Esophagus squamous epithelium (tissue), 5 donors: ENCODE data around the gene CPT1A. TPM values are rescaled to one million over a fixed set of nuclear protein-coding genes. Genes with fewer than 3 reads are reported as not detected.

Experiments used
- DNase-seq: peaks from one replicate; lab custom pipeline; 2025; lab: John Stamatoyannopoulos, UW
- H3K27ac ChIP-seq, 4 donors: fragments of 200-600 bp; sonication (generic); one replicate each; pipeline ENCODE4 v1.5.1; 2016 to 2019; ENCODE audit warnings: mild to moderate bottlenecking in 1 of 4
- H3K27me3 ChIP-seq, 4 donors: fragments of 200-600 bp; sonication (generic); 1 replicate in 3 of 4; 2 replicates in 1 of 4; pipeline versions ENCODE4 v1.5.1 to v1.6.0; 2017 to 2021; ENCODE audit warnings: antibody characterized with exemption in 1 of 4
- H3K36me3 ChIP-seq, 3 donors: fragments of 200-600 bp; sonication (generic); one replicate each; pipeline ENCODE4 v1.5.1; 2016 to 2019
- H3K4me1 ChIP-seq, 3 donors: fragments of 200-600 bp; sonication (generic); one replicate each; pipeline ENCODE4 v1.5.1; 2017 to 2019
- H3K4me3 ChIP-seq, 4 donors: fragments of 200-600 bp; sonication (generic); 1 replicate in 3 of 4; 2 replicates in 1 of 4; pipeline ENCODE4 v1.5.1; 2016 to 2019; ENCODE audit warnings: mild to moderate bottlenecking in 2 of 4, moderate library complexity in 1 of 4
- H3K9me3 ChIP-seq, 3 donors: fragments of 200-600 bp; sonication (generic); one replicate each; pipeline ENCODE4 v1.5.1; 2016 to 2019
- CTCF ChIP-seq, 6 experiments: fragments of 450-650 bp in 4 of 6; fragments of 200-600 bp in 2 of 6; sonication (generic) in 2 of 6; IDR thresholded peaks; one replicate each; pipeline ENCODE4 v1.5.1; 2016 to 2019; ENCODE audit warnings: antibody characterized with exemption in 6 of 6, mild to moderate bottlenecking in 4 of 6, moderate library complexity in 4 of 6
- POLR2A ChIP-seq, 4 donors: fragments of 450-650 bp; IDR thresholded peaks; one replicate each; pipeline ENCODE4 v1.6.1; 2017; ENCODE audit warnings: antibody characterized with exemption in 4 of 4, mild to moderate bottlenecking in 4 of 4, moderate library complexity in 3 of 4
- WGBS, 2 donors: methylation state at CpG; one replicate each; pipeline ENCODE4 v1.1.5; 2018; 5-methylcytosine and 5-hydroxymethylcytosine counted together
- intact Hi-C: fragments of 100-400 bp; cut with DNase I; formaldehyde crosslinking; loops from one replicate; pipeline ENCODE4 v1.15.0; 2022
- total RNA-seq, 4 donors: library from RNA; depleted of rRNA; stranded (reverse); fragments of >200 nt; gene quantifications; one replicate each; pipeline ENCODE4 v1.1.0, GENCODE V29; 2016
- donor health status: DM: yes; HTN: yes; CAD: no.

Gene CPT1A
- total RNA-seq, 4 donors from 2014 or later: 14.7 to 56.1 (median 27.6) TPM

- Histone ChIP-seq H3K36me3 (peaks cover 0 to 4% (median 0%) of the 10 kb centered on the region in 3 donors), H3K4me1 (peaks cover 33 to 91% (median 69%) of the 10 kb centered on the region in 3 donors), H3K9me3 (no peaks in the 10 kb centered on the region), H3K4me3 (peak overlapping the region in 3 of 4 donors; percentile 89 to 98 (median 91)), H3K27me3 (no peaks in the 10 kb centered on the region), H3K27ac (peak overlapping the region; percentile 89 to 99 (median 96))
- intact Hi-C loops: no loop called here
- 65 to 70% methylated on average over 12 of the region's 17 CpGs for WGBS, 2 donors
- no peak for TF ChIP-seq POLR2A (IDR thresholded peaks at IDR 0.05)
- TF ChIP-seq CTCF (IDR thresholded peaks at IDR 0.05): no peak
- no peak for DNase-seq
These were observed 3.8 kb downstream of the CPT1A start for GRCh38 chr11:68837583-68838571.

DNA sequence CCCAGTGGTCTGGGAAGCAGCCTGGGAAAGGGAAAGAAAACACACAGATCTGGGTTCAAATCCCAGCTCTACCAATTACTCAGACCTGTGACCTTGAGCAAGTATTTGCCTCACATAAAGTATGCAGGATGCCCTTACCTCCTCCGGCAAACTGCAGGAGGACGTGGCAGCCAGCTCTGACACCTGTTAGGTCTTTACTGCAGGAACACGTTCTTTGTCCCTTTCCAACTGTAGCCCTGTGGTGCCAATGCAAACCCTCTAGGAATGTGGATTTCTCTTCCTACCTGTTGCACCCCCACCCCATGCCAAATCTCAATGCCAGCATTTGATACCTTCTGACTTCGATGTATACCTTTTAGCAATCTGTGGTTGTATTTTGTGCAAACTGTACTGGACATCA lies 6.0 kb downstream of the CPT1A start:
- H3K36me3 ChIP-seq: peaks cover 0 to 4% (median 0%) of the 10 kb centered on the region in 3 donors
- no peaks in the 10 kb centered on the region for H3K27me3 ChIP-seq
- H3K27ac ChIP-seq: peak overlapping the region in 3 of 4 donors; percentile 53 to 96 (median 95)
- TF ChIP-seq CTCF (IDR thresholded peaks at IDR 0.05): no peak
- no peak for TF ChIP-seq POLR2A (IDR thresholded peaks at IDR 0.05)
- no peaks in the 10 kb centered on the region for H3K9me3 ChIP-seq
- WGBS, 2 donors: 87 to 89% methylated on average over 4 of the region's 4 CpGs
- no peak for DNase-seq
- H3K4me3 ChIP-seq: no peak overlapping the region
- peaks cover 27 to 94% (median 73%) of the 10 kb centered on the region in 3 donors for H3K4me1 ChIP-seq
- intact Hi-C loops: no loop called here

GRCh38 chr11:68835328-68835727 lies 6.4 kb downstream of the CPT1A start:
- Histone ChIP-seq H3K27ac (peak overlapping the region in 3 of 4 donors; percentile 53 to 96 (median 95)), H3K9me3 (no peaks in the 10 kb centered on the region), H3K27me3 (no peaks in the 10 kb centered on the region), H3K4me3 (no peak overlapping the region), H3K36me3 (peaks cover 0 to 5% (median 2%) of the 10 kb centered on the region in 3 donors), H3K4me1 (peaks cover 27 to 90% (median 77%) of the 10 kb centered on the region in 3 donors)
- no peak for DNase-seq
- TF ChIP-seq POLR2A (IDR thresholded peaks at IDR 0.05) (no peak), CTCF (IDR thresholded peaks at IDR 0.05) (no peak)
- intact Hi-C loops: no loop called here
- 73 to 77% methylated on average over 4 to 5 of the region's 5 CpGs for WGBS, 2 donors

DNA sequence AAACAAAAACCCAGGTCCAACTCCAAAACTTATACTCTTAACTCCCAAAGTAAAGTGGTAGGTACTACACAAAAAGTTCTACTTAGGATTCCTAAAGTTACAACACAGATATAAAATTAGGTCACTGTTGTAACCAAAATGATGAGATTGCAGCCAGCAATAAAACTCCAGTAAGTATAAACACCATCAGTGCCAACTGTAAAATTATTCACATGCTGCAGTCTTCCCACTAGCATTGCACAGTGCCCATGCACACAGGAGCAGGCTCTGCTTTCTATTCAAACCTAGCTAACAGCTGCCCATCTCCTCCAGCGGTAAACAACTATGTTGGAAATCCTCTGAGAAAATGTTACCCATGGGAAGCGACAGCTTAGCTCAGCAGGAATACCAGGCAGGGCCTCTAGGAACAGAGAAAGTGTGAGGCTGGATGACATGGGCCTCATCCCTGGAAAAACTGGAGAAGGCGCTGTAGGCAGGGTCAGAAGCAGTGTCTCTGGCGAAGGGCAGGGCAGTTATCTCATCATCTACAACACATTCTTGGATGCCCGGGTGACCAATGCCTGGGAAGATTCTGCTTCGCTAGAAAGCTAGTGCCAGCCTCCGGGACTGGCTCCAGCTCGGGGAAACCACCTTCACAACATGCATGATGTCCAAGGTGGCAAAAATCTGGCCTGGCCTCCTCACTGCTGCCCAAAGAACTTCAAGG lies 9.1 kb downstream of the CPT1A start:
- Histone ChIP-seq H3K27ac (peak overlapping the region in 2 of 4 donors; percentile 11 to 38), H3K4me3 (no peak overlapping the region), H3K4me1 (peaks cover 19 to 79% (median 68%) of the 10 kb centered on the region in 3 donors), H3K9me3 (no peaks in the 10 kb centered on the region), H3K27me3 (no peaks in the 10 kb centered on the region), H3K36me3 (peaks cover 0 to 14% (median 14%) of the 10 kb centered on the region in 3 donors)
- TF ChIP-seq POLR2A (IDR thresholded peaks at IDR 0.05) (no peak), CTCF (IDR thresholded peaks at IDR 0.05) (no peak)
- no peak for DNase-seq
- 69 to 74% methylated on average over 5 to 8 of the region's 8 CpGs for WGBS, 2 donors
- intact Hi-C loops: no loop called here
